GM10248 (cell line): ENCODE measurements around the gene PLIN4.

Experiments used
- CTCF ChIA-PET: fragments of 300-600 bp; sonication (Branson Sonifier 250); formaldehyde crosslinking; extraction: SDS; loops from one replicate; lab custom pipeline; 2021; ENCODE audit warnings: antibody characterized with exemption; lab: Yijun Ruan, JAX
- POLR2A ChIA-PET: fragments of 350-650 bp; sonication (Branson Sonifier 250); formaldehyde crosslinking; extraction: SDS; loops from one replicate; lab custom pipeline; 2020; ENCODE audit warnings: antibody characterized with exemption; lab: Yijun Ruan, JAX
- DNase-seq: peaks from one replicate; pipeline ENCODE4 v3.0.0; 2012; ENCODE audit errors: extremely low spot score
- CTCF ChIP-seq: IDR thresholded peaks from 2 replicates; pipeline ENCODE4 v1.5.1; 2012; ENCODE audit warnings: mild to moderate bottlenecking, low read depth; ENCODE audit errors: extremely low read depth, missing control alignments, control extremely low read depth

The PLIN4 gene

GRCh38 chr19:4557971-4558941 lies 40.0 kb upstream of the PLIN4 start:
- ChIA-PET CTCF (interaction anchor here (0.8 to 2.2 kb wide), 14 partner anchors 9 to 78 kb away, joined by 3 to 11 read pairs (median 4); partner anchors contain the start of gene PLIN5), POLR2A (no interaction called here)
- peak; percentile 72 for DNase-seq
- TF ChIP-seq CTCF: peak; percentile 95

DNA sequence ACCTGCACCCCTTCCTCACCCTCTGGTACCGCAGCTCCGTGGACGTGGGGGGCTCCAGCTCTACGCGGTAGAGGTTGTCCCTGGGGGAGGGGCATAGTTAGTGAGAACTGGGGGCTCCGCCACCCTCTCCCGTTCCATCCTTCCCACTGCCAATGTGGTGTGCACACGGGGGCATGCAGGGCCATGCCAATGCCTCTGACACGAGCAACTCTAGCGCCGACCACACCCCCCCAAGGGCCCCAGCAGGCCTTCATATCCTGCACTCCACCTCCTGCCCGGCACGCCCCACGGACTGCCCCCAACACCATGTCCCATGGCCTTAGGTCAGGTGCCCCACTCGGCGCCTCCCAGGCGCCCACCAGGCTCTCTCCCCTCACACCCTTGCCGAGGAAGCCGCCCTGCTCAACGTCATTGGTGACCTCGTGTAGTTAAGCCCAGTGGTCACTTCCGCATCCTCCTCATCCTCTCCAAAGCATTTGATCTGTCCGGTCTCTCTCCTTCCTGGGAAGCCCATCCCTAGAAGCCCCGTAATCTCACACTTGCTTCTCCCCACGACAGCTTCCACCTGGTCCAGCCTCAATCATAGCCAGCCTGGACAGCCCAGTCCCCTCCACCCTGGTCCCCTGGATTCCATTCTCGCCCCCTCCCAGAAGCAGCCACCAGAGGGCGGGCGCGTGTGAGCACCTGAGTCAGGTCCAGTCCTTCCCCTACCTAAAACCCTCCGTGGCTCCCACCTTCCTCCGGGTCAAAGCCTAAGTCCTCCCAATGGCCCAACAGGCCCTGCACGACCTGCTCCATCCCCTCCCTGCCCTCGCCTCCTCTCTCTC lies 39.1 kb upstream of the PLIN4 start:
- peak; percentile 45 for TF ChIP-seq CTCF
- ChIA-PET CTCF (interaction anchor here (1.1 to 2.3 kb wide), 6 partner anchors 10 to 79 kb away, joined by 3 to 11 read pairs (median 6); no protein-coding TSS in a partner anchor), POLR2A (no interaction called here)
- no peak for DNase-seq

DNA sequence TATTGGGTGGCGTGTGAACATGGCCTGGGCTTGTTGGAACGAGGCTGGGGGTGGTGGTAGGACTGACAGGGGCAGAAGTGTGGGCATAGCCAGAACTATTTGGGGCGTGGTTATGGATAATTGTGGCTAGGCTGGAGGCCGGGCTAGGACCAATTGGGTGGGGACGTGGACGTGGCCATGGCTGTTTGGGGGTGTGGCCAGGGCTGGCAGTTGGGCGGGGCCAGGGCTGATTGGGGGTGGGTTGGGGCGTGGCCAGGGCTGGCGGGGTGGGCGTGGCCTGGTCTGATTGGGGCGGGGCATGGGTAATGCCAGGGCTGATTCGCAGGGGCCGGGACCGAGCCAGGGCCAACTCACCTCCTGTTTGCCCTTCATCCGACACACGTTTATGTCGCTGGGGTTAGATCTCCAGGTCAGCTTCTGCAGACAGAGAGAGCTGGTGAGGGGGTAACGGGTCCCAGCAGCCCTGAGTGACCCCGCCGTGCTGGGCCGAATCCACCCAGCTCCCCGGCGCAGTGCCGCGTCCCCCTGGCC lies 38.4 kb upstream of the PLIN4 start:
- TF ChIP-seq CTCF: no peak
- ChIA-PET CTCF (interaction anchor here (1.0 to 2.3 kb wide), 7 partner anchors 10 to 79 kb away, joined by 3 to 11 read pairs (median 5); no protein-coding TSS in a partner anchor), POLR2A (no interaction called here)
- DNase-seq: no peak

DNA sequence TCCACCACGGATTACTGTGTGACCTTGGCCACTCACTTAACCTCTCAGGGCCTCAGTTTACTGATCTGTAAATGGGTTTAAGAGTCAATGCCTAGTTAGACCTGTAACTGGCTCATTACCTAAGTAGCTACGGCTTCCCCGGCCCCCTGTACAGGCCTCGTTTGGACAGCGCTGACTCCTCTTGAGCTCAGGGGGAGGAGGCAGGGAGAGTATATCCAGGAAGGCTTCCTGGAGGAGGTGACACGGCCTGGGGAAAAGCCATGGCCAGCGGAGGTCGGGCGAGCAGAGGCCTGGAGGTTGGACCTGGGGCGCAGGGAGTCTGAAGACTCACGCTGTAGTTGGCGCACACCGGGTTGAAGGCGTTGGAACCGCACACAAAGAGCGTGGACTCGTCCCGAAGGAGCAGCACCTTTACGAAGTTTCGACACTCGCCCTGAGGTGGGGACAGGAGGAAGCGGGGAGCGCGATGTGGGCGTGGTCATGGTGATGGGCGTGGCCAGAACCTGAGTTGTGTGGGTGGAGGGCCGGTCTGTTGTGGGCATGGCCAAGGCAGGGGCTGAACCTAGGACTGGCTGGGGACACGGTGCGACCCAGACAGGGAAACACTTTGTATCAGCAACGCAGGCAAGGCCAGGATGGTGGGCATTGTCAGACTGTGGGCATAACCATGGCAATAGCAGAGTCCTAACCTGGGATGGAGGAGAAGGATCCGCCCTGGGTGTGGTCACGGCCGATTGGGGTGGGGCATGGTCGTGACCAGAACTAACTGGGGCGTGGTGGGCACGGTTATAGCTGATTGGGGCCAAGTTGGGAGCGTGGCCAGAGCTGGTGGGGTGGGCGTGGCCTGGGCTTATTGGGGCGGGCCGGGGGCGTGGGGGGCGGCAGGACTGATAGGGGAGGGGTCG lies 37.6 kb upstream of the PLIN4 start:
- CTCF ChIA-PET: interaction anchor here (0.7 to 2.3 kb wide), 8 partner anchors 11 to 77 kb away, joined by 3 to 11 read pairs (median 4); no protein-coding TSS in a partner anchor
- DNase-seq: no peak
- TF ChIP-seq CTCF: no peak
- POLR2A ChIA-PET: no interaction called here

GRCh38 chr19:4554717-4555116 lies 36.4 kb upstream of the PLIN4 start:
- ChIA-PET CTCF (no interaction called here), POLR2A (no interaction called here)
- no peak for TF ChIP-seq CTCF
- DNase-seq: no peak
